HepG2 (cell line): ENCODE results near the gene TM4SF1. TPM values are rescaled to one million over a fixed set of nuclear protein-coding genes. Genes with fewer than 3 reads are reported as not detected.
A peak's percentile ranks its signal among the peaks of the same experiment; 100 is the strongest.

ENCODE experiments used
- CBX5 ChIP-seq: sonication (generic); formaldehyde crosslinking; IDR thresholded peaks from 2 replicates; pipeline ENCODE4 v1.4.0; 2020; ENCODE audit warnings: missing genetic modification reagents, borderline replicate concordance
- DMAP1 ChIP-seq: IDR thresholded peaks from 2 replicates; pipeline ENCODE4 v1.6.1; 2016
- EED ChIP-seq: sonication (generic); formaldehyde crosslinking; IDR thresholded peaks from 2 replicates; pipeline ENCODE4 v1.5.0; 2020; ENCODE audit warnings: mild to moderate bottlenecking, missing genetic modification reagents
- FOXM1 ChIP-seq: sonication (generic); formaldehyde crosslinking; IDR thresholded peaks from 2 replicates; pipeline ENCODE4 v1.5.0; 2020; ENCODE audit warnings: missing genetic modification reagents
- HHEX ChIP-seq: IDR thresholded peaks from 2 replicates; pipeline ENCODE4 v1.6.1; 2016; ENCODE audit warnings: control low read depth
- HNF1A ChIP-seq, 2 experiments: sonication (generic) in 1 of 2; formaldehyde crosslinking in 1 of 2; IDR thresholded peaks; 2 replicates each; pipeline versions ENCODE4 v1.4.0 to v1.6.1; 2016 to 2020; ENCODE audit warnings: borderline replicate concordance in 1 of 2, low read depth in 1 of 2, mild to moderate bottlenecking in 1 of 2, missing genetic modification reagents in 1 of 2
- LRRFIP1 ChIP-seq: sonication (generic); formaldehyde crosslinking; conservative IDR thresholded peaks from 2 replicates; pipeline ENCODE4 v1.4.0; 2020; ENCODE audit warnings: missing genetic modification reagents
- MED1 ChIP-seq: sonication (generic); formaldehyde crosslinking; IDR thresholded peaks from 2 replicates; pipeline ENCODE4 v1.4.0; 2020; ENCODE audit warnings: missing genetic modification reagents
- PCBP2 ChIP-seq: fragments of 200-400 bp; formaldehyde crosslinking; optimal IDR thresholded peaks from 2 replicates; pipeline ENCODE3; 2018; ENCODE audit warnings: low read length, low read depth; ENCODE audit not compliant: poor library complexity, severe bottlenecking
- SMAD3 ChIP-seq: sonication (generic); formaldehyde crosslinking; IDR thresholded peaks from 2 replicates; pipeline ENCODE4 v1.4.0; 2020; ENCODE audit warnings: missing genetic modification reagents
- USF2 ChIP-seq, 2 experiments: sonication (generic) in 1 of 2; formaldehyde crosslinking in 1 of 2; IDR thresholded peaks; 2 replicates each; pipeline versions ENCODE4 v1.5.1 to v1.6.1; 2011 to 2020; ENCODE audit warnings: borderline replicate concordance in 1 of 2, low read depth in 1 of 2, low read length in 1 of 2, mild to moderate bottlenecking in 1 of 2, missing genetic modification reagents in 1 of 2, moderate library complexity in 1 of 2
- ZBTB38 ChIP-seq: sonication (generic); formaldehyde crosslinking; IDR thresholded peaks from 2 replicates; pipeline ENCODE4 v1.5.1; 2020; ENCODE audit warnings: mild to moderate bottlenecking, missing genetic modification reagents
- ZNF644 ChIP-seq: IDR thresholded peaks from 2 replicates; pipeline ENCODE4 v1.6.1; 2016; ENCODE audit warnings: low read depth
- ZNF777 ChIP-seq: sonication (generic); formaldehyde crosslinking; IDR thresholded peaks from 2 replicates; pipeline ENCODE4 v1.4.0; 2020; ENCODE audit warnings: missing genetic modification reagents
- polyA plus RNA-seq, 8 experiments: library from polyadenylated mRNA; depleted of rRNA in 3 of 8; stranded (reverse) in 7 of 8; unstranded in 1 of 8; fragments of >200 nt; fragmentation: Illumina TruSeq in 4 of 8; extraction: Trizol in 4 of 8; gene quantifications; 2 replicates each; pipeline versions ENCODE4 v1.2.1 to v1.2.3, GENCODE V29; 2011 to 2016; ENCODE audit warnings: low read depth in 4 of 8, missing spikeins in 1 of 8, mixed read lengths in 1 of 8; ENCODE audit not compliant: insufficient read depth in 1 of 8
- total RNA-seq, 5 experiments: library from RNA; depleted of rRNA; stranded (reverse); fragments of >200 nt; fragmentation: Illumina TruSeq; extraction: Trizol; gene quantifications; 2 replicates each; pipeline ENCODE4 v1.2.3, GENCODE V29; 2016; ENCODE audit warnings: low read depth in 1 of 5

Gene TM4SF1
- total and polyA plus RNA-seq, 2 of the 13 experiments (the other 11 are each of a cell fraction or from before 2014, with no cell fraction given), result 431 to 1,359 TPM

- peak; percentile 52 for TF ChIP-seq HNF1A (IDR thresholded peaks at IDR 0.05; ENCODE audit: low read depth)
- TF ChIP-seq HNF1A (CRISPR knock-in tag; IDR thresholded peaks at IDR 0.05; ENCODE audit: borderline replicate concordance), result peak; percentile 91; the same call in 1 of the 2 replicates
- peak; percentile 84; the same call in 1 of the 2 replicates for TF ChIP-seq SMAD3 (CRISPR knock-in tag)
- TF ChIP-seq USF2 (IDR thresholded peaks at IDR 0.05; ENCODE audit: low read depth, low read length), result no peak
- TF ChIP-seq USF2 (CRISPR knock-in tag; IDR thresholded peaks at IDR 0.05; ENCODE audit: borderline replicate concordance), result no peak
- TF ChIP-seq CBX5 (CRISPR knock-in tag), result 0 out of 2 replicates have a peak, but pooled peaks have one; percentile 67
- no peak for TF ChIP-seq HHEX
- TF ChIP-seq PCBP2, result no peak
- peak; percentile 81 for TF ChIP-seq ZNF644 (CRISPR knock-in tag)
- peak; percentile 41; the same call in 1 of the 2 replicates for TF ChIP-seq DMAP1 (CRISPR knock-in tag)
- peak; percentile 56 for TF ChIP-seq ZNF777 (CRISPR knock-in tag)
- no peak for TF ChIP-seq FOXM1
- no peak for TF ChIP-seq LRRFIP1 (CRISPR knock-in tag)
- TF ChIP-seq EED (CRISPR knock-in tag), result no peak
- TF ChIP-seq MED1 (CRISPR knock-in tag), result peak; percentile 96
- TF ChIP-seq ZBTB38, result peak; percentile 54; the same call in 1 of the 2 replicates
Observed at GRCh38 chr3:149377408-149378364, at the start of gene TM4SF1 (continued).
